ENCODE measurements around the gene RAET1G.
"Not testable (repeated sequence)": the region's sequence is repeated elsewhere in the genome, so short reads cannot be mapped to it uniquely, and the experiment has no call there.

The RAET1G gene

GRCh38 chr6:149953390-149953789 is 30.5 kb upstream of the RAET1G start:
- not testable (repeated sequence) for DNase-seq

GRCh38 chr6:149951626-149952025 is 28.7 kb upstream of the RAET1G start:
- DNase-seq: no peak

DNA sequence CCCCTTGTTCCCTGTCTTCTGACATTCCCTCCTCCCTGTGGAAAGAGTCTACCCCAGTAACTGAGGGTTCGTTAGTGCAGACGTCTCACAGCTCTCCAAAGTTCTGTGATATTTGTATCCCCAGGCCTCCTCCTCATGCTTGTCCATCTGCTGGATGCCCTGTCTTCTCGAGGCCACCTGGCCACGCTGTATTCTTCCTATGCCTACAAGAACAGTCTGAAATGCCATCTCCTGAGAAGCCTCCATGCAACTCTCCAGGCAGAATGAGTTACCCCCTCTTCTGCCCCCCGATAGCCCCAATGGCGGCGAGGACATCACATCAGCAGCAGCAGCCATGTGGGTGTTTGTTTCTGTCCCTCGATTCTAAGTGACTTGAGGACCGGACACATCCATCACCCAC is 28.2 kb upstream of the RAET1G start:
- no peak for DNase-seq

DNA sequence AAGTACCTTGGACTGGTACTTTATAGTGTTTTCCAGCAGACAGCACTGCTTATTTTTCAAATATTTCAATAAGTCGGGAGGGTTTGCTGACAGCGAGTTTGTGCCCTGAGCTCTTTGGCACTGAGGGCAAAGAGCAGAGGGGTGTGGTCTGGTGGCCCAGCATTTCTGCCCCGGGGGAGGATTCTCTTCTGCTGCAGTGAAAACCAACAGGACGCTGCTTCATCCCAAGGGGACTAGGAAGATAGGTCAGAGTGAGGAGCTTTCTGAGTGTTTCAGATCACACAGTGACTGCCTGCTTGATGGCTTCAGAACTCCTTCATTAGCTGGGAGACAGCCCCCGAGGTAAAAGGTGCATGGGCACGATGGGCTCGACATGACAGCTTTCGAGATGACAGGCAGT is 27.5 kb upstream of the RAET1G start:
- no peak for DNase-seq

- no peak for DNase-seq
Observed at GRCh38 chr6:149948616-149949015, 25.7 kb upstream of the RAET1G start.

- no peak for DNase-seq
Observed at GRCh38 chr6:149948011-149948410, 25.1 kb upstream of the RAET1G start.

GRCh38 chr6:149947533-149947932 is 24.6 kb upstream of the RAET1G start:
- not testable (repeated sequence) for DNase-seq

GRCh38 chr6:149946631-149947030 is 23.7 kb upstream of the RAET1G start:
- DNase-seq: not testable (repeated sequence)

DNA sequence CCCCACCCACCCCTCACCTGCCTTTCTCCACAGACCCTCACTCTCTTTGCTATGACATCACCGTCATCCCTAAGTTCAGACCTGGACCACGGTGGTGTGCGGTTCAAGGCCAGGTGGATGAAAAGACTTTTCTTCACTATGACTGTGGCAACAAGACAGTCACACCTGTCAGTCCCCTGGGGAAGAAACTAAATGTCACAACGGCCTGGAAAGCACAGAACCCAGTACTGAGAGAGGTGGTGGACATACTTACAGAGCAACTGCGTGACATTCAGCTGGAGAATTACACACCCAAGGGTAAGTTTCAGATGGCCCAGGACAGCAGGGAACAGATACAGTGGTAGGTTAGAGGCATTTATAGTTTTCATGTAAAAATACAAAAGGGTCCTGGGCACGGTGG is 22.4 kb upstream of the RAET1G start:
- not testable (repeated sequence) for DNase-seq

- DNase-seq: not testable (repeated sequence)
Observed at GRCh38 chr6:149943321-149943720, 20.4 kb upstream of the RAET1G start.

- DNase-seq: no peak
Observed at GRCh38 chr6:149942461-149942829, 19.5 kb upstream of the RAET1G start.

DNA sequence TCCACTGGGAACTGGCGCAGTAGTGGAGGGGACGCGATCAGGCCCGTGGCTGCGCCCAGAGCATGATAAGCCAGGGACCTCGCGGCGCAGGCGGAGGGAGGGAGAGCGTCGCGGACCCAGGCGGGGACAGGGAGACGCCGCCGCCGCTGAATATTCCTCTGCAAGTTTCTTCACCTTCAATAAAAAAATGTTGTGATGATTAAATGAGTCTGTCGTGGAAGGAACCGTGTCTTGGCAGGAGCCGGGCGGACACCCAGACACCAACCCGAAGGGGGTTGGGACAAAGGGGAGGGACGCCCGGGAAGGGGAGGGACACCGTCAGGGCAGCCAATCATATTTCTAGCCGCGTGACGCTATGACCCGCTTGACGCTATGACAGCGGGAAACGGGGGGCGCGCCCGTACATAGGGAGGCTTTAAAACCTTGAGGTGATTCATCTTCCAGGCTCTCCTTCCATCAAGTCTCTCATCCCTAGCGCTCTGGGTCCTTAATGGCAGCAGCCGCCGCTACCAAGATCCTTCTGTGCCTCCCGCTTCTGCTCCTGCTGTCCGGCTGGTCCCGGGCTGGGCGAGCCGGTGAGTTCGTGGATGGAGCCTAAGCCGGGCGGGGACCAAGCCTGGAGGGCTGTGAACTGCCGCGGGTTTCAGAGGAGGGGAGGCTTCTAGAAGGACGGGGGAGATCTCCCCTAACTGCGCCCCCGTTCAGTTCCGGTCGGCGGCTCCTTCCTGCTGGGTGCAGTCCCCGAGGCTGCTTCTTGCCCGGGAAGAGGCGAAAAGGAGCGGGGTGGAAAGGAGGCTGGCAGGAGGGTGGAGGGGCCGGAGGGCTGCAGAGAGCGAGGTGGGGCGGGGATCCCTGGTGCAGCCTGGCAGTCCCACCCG is 18.9 kb upstream of the RAET1G start, which contains the start of gene ULBP2:
Gene ULBP2 (plus strand): TSS at position 432 of the 878 bp plus-strand sequence. CDS start 59 bp downstream, at position 491.
- DNase-seq: peak; percentile 89

DNA sequence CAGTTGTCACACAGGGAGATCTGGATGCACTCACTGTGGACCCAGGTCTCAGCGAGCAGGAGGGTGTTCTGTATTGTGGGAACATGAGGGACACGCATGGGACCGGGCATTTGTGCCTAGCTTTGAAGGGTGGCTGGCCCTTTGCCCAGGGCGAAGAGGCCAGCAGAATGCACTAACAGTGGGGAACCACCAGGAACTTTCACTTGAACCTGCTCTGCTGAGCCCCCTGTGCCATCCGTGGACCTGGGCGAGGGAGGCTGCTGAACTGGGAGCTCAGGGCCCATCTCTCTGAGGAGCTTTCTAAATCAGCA is 17.7 kb upstream of the RAET1G start:
- DNase-seq: no peak

DNA sequence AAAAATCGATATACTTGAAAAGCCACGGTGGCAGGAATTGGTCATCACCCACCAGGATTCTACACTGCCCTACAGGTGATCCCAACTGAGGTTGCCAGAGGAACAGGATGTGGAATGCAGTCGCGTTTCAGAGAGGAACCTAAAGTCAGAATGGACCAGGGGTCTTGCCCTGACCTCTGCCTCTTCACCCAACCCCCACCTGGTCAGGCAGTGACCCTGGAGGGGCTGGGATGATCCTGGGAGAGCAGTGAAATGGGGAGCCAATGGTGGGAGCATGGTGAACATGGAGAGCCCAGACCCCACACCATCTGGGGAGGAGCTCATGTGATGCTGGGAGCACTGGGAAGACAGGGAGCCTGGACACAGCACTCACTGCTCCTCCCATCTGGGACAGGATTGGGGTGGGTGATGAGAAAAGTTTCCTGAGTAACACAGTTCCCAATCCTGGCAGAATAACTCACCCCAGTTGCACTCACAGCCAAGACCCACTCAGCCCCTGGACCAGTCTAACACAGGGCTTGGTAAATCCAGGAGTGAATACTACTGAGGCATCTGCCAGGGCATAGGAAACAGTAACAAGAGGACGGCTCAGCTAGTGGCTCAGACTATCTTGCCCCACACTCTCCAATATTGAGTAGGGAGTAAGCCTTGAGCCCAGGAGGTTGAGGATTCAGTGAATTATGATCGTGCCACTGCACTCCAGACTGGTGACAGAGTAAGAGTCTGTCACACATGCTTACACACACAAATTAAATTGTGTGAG is 17.2 kb upstream of the RAET1G start:
- DNase-seq: no peak

DNA sequence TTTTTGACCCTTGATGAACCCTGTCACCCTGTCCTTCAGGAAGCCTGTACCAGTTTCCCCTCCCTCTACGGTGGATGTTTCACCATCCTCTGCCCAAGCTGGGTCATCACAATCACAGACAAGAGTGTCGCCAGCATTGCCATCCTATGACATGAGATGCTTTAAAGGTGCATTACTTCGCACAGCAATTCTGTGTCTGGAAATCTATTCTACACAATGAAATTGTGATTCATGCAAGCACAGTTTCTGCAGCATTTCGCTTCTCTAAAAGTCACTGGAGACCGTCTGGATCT is 16.4 kb upstream of the RAET1G start:
- no peak for DNase-seq

GRCh38 chr6:149938571-149939355 is 15.8 kb upstream of the RAET1G start:
- DNase-seq: peak; percentile 55

GRCh38 chr6:149938013-149938570 is 15.2 kb upstream of the RAET1G start:
- DNase-seq: not testable (repeated sequence)

DNA sequence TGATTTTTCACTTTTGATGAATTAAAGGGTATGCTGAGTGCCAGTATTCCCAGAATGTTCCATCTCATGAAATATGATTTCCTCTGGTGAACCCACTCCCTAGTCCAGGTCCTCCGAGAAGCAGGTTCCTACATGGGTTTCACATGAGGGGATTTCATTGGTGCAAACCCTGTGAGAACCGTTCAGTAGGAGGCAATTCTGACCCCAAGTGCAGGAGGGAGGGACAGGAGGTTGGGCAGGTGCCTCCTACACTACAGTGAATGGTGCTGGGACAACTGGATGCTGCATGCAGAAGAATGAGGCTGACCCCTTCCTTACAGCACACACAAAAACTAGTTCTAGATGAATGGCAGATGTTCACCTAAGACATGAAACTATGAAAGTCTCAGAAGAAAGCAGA is 13.8 kb upstream of the RAET1G start:
- DNase-seq: no peak

GRCh38 chr6:149935668-149936067 is 12.7 kb upstream of the RAET1G start:
- DNase-seq: no peak

GRCh38 chr6:149935246-149935645 is 12.3 kb upstream of the RAET1G start:
- DNase-seq: no peak

- peak; percentile 73 for DNase-seq
Observed at GRCh38 chr6:149934249-149935156, 11.6 kb upstream of the RAET1G start.

- no peak for DNase-seq
Observed at GRCh38 chr6:149933461-149933860, 10.5 kb upstream of the RAET1G start.
